ENCODE results near the gene SP4.

SP4 gene

GRCh38 chr7:21450076-21450475, 22.2 kb downstream of the SP4 start:
- no peaks in the 10 kb centered on the region for H3K36me3 ChIP-seq (ENCODE audit: control insufficient read depth, insufficient read depth, low read length)
- no peak for DNase-seq (ENCODE audit: extremely low read depth, insufficient read length)
- TF ChIP-seq CTCF (IDR thresholded peaks at IDR 0.05; ENCODE audit: insufficient read depth, low read length, poor library complexity, severe bottlenecking), result no peak
- no peaks in the 10 kb centered on the region for H3K27me3 ChIP-seq (replicated peaks; ENCODE audit: control insufficient read depth, insufficient read depth, low read length)
- H3K4me3 ChIP-seq (replicated peaks; ENCODE audit: low read depth, low read length), result no peak overlapping the region

GRCh38 chr7:21450941-21451340, 23.1 kb downstream of the SP4 start:
- H3K27me3 ChIP-seq (replicated peaks; ENCODE audit: control insufficient read depth, insufficient read depth, low read length), result no peaks in the 10 kb centered on the region
- no peak for TF ChIP-seq CTCF (IDR thresholded peaks at IDR 0.05; ENCODE audit: insufficient read depth, low read length, poor library complexity, severe bottlenecking)
- H3K36me3 ChIP-seq (ENCODE audit: control insufficient read depth, insufficient read depth, low read length), result peaks cover 4% of the 10 kb centered on the region; the same call in 1 of the 2 replicates
- no peak for DNase-seq (ENCODE audit: extremely low read depth, insufficient read length)
- no peak overlapping the region for H3K4me3 ChIP-seq (replicated peaks; ENCODE audit: low read depth, low read length)

- H3K27me3 ChIP-seq (replicated peaks; ENCODE audit: control insufficient read depth, insufficient read depth, low read length), result no peaks in the 10 kb centered on the region
- no peak for DNase-seq (ENCODE audit: extremely low read depth, insufficient read length)
- TF ChIP-seq CTCF (IDR thresholded peaks at IDR 0.05; ENCODE audit: insufficient read depth, low read length, poor library complexity, severe bottlenecking), result no peak
- peaks cover 4% of the 10 kb centered on the region for H3K36me3 ChIP-seq (ENCODE audit: control insufficient read depth, insufficient read depth, low read length)
- no peak overlapping the region for H3K4me3 ChIP-seq (replicated peaks; ENCODE audit: low read depth, low read length)
Measured at GRCh38 chr7:21454182-21454581, 26.3 kb downstream of the SP4 start.

GRCh38 chr7:21454906-21455305, 27.0 kb downstream of the SP4 start:
- TF ChIP-seq CTCF (IDR thresholded peaks at IDR 0.05; ENCODE audit: insufficient read depth, low read length, poor library complexity, severe bottlenecking), result no peak
- H3K36me3 ChIP-seq (ENCODE audit: control insufficient read depth, insufficient read depth, low read length), result peaks cover 4% of the 10 kb centered on the region
- no peak for DNase-seq (ENCODE audit: extremely low read depth, insufficient read length)
- H3K27me3 ChIP-seq (replicated peaks; ENCODE audit: control insufficient read depth, insufficient read depth, low read length), result no peaks in the 10 kb centered on the region
- no peak overlapping the region for H3K4me3 ChIP-seq (replicated peaks; ENCODE audit: low read depth, low read length)

GRCh38 chr7:21461282-21461681, 33.4 kb downstream of the SP4 start:
- no peaks in the 10 kb centered on the region; the same call in 1 of the 2 replicates for H3K36me3 ChIP-seq (ENCODE audit: control insufficient read depth, insufficient read depth, low read length)
- no peak for TF ChIP-seq CTCF (IDR thresholded peaks at IDR 0.05; ENCODE audit: insufficient read depth, low read length, poor library complexity, severe bottlenecking)
- H3K4me3 ChIP-seq (replicated peaks; ENCODE audit: low read depth, low read length), result no peak overlapping the region
- peak; percentile 9 for DNase-seq (ENCODE audit: extremely low read depth, insufficient read length)
- no peaks in the 10 kb centered on the region for H3K27me3 ChIP-seq (replicated peaks; ENCODE audit: control insufficient read depth, insufficient read depth, low read length)

GRCh38 chr7:21462081-21462480, 34.2 kb downstream of the SP4 start:
- no peaks in the 10 kb centered on the region; the same call in 1 of the 2 replicates for H3K36me3 ChIP-seq (ENCODE audit: control insufficient read depth, insufficient read depth, low read length)
- H3K4me3 ChIP-seq (replicated peaks; ENCODE audit: low read depth, low read length), result no peak overlapping the region
- no peak for TF ChIP-seq CTCF (IDR thresholded peaks at IDR 0.05; ENCODE audit: insufficient read depth, low read length, poor library complexity, severe bottlenecking)
- H3K27me3 ChIP-seq (replicated peaks; ENCODE audit: control insufficient read depth, insufficient read depth, low read length), result no peaks in the 10 kb centered on the region
- DNase-seq (ENCODE audit: extremely low read depth, insufficient read length), result no peak

All from GM06990 (cell line).